Activated CD8-positive, alpha-beta memory T cell treated with anti-CD3 and anti-CD28 coated beads, Interleukin-2, amount 10 ng/mL, durations not matched to agents 7 days and 5 days (primary cell): ENCODE results near the gene DYSF. TPM values are rescaled to one million over a fixed set of nuclear protein-coding genes. Genes with fewer than 3 reads are reported as not detected.

ENCODE experiments used
- ATAC-seq: fragments of 150-1000 bp; cut with Tn5 transposase; one replicate; pipeline ENCODE4 v1.10.0; 2021; ENCODE audit warnings: moderate library complexity
- CTCF ChIA-PET: fragments of 350-600 bp; sonication (Branson Sonifier 250); formaldehyde crosslinking; loops from one replicate; lab custom pipeline; 2021; ENCODE audit warnings: antibody characterized with exemption; lab: Charles Lee
- DNase-seq: peaks from one replicate; pipeline ENCODE4 v3.0.0-alpha.2; 2020
- H3K27ac Mint-ChIP-seq: one replicate; pipeline ENCODE4 v1.8.0; 2021; ENCODE audit warnings: mild to moderate bottlenecking, mixed read lengths
- H3K27me3 Mint-ChIP-seq: one replicate; pipeline ENCODE4 v1.8.0; 2021; ENCODE audit warnings: mixed read lengths
- H3K36me3 Mint-ChIP-seq: one replicate; pipeline ENCODE4 v1.8.0; 2021; ENCODE audit warnings: mild to moderate bottlenecking, mixed read lengths
- H3K4me1 Mint-ChIP-seq: one replicate; pipeline ENCODE4 v1.8.0; 2021; ENCODE audit warnings: mixed read lengths
- H3K4me3 Mint-ChIP-seq: one replicate; pipeline ENCODE4 v1.8.0; 2021; ENCODE audit warnings: mild to moderate bottlenecking, moderate library complexity, mixed read lengths
- H3K9me3 Mint-ChIP-seq: one replicate; pipeline ENCODE4 v1.8.0; 2022; ENCODE audit warnings: low read depth, mixed read lengths
- total RNA-seq, 2 experiments: library from RNA; stranded (reverse); gene quantifications; one replicate each; pipeline ENCODE4 v1.2.3, GENCODE V29; 2021

DYSF gene
- total RNA-seq, 2 experiments from 2014 or later, result 7.3 to 8.9 TPM

DNA sequence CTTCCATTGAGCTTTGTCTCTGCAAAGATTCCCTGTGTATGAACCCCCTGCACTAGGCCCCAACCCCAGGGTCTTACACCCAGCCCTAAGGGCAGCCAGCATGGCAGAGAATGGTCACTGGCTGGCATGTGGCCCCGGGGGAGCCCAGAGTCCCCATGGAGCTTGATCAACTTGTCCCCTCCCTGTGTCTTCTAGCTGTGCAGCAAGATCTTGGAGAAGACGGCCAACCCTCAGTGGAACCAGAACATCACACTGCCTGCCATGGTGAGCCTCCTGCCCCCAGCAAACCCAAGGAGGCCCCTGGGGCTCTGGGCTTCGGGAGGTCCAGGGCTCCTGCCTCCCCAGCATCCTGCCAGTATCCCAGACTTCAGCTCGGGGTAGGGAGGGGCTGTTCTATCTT lies 81.5 kb downstream of the DYSF start:
- Mint-ChIP-seq H3K4me3 (no peak overlapping the region), H3K36me3 (no peaks in the 10 kb centered on the region), H3K9me3 (no peaks in the 10 kb centered on the region), H3K4me1 (peaks cover 20% of the 10 kb centered on the region), H3K27ac (no peak overlapping the region), H3K27me3 (peaks cover 4% of the 10 kb centered on the region)
- no peak for ATAC-seq
- no peak for DNase-seq
- CTCF ChIA-PET, result no interaction called here

DNA sequence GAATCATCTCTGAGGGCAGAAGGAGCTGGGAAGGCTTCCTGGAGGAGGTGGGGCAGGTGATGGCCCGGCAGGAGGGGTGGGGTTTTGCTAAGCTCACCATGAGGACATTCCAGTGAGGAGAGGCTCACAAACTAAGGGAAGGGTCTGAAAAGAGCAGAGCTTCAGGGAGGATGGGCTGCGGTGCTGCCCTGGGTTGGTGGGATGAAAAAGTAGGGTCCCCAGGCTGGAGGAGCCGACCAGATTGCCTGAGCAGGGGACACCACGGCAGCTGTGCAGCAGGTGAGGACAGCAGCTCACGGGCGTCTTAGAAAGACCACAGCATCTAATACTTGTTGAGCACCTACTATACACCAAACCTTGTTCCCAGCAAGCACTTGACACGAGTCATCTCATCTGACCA lies 82.2 kb downstream of the DYSF start:
- H3K27ac Mint-ChIP-seq, result no peak overlapping the region
- ATAC-seq, result no peak
- no peaks in the 10 kb centered on the region for H3K36me3 Mint-ChIP-seq
- CTCF ChIA-PET, result interaction anchor here (1.0 kb wide), 1 partner anchor 615 kb away, joined by 3 read pairs; no protein-coding TSS in a partner anchor
- no peaks in the 10 kb centered on the region for H3K9me3 Mint-ChIP-seq
- no peak overlapping the region for H3K4me3 Mint-ChIP-seq
- no peak for DNase-seq
- peaks cover 20% of the 10 kb centered on the region for H3K4me1 Mint-ChIP-seq
- H3K27me3 Mint-ChIP-seq, result peaks cover 4% of the 10 kb centered on the region

DNA sequence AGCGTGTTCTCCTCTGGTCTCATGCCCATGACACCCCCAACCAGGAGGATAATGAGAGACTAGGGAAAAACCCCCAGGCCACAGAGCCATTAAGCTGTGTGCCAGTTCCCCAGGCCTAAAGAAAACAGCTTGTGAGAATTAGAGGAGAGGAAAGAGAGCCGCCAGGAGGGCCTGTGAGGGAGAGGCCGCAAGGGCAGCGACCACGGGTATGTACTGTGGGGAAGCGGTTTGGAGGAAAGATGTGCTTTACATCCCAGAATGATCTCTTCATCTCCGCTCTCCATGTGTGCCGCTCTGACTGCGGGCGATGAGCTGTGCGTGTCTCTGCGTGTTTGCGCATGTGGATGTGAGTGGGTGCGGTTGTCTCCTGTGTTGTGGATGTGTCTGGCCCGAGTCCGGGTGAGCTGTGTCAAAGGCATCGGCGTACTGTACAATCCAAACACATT lies 82.9 kb downstream of the DYSF start:
- peaks cover 17% of the 10 kb centered on the region for H3K4me1 Mint-ChIP-seq
- no peak for DNase-seq
- H3K27ac Mint-ChIP-seq, result no peak overlapping the region
- no peak for ATAC-seq
- CTCF ChIA-PET, result interaction anchor here (0.7 to 1.0 kb wide), 2 partner anchors 9 to 614 kb away, joined by 3 to 4 read pairs; no protein-coding TSS in a partner anchor
- H3K27me3 Mint-ChIP-seq, result peaks cover 6% of the 10 kb centered on the region
- H3K4me3 Mint-ChIP-seq, result no peak overlapping the region
- no peaks in the 10 kb centered on the region for H3K36me3 Mint-ChIP-seq
- H3K9me3 Mint-ChIP-seq, result no peaks in the 10 kb centered on the region

- H3K27ac Mint-ChIP-seq, result peak overlapping the region; percentile 86
- DNase-seq, result no peak
- H3K36me3 Mint-ChIP-seq, result no peaks in the 10 kb centered on the region
- no peaks in the 10 kb centered on the region for H3K9me3 Mint-ChIP-seq
- peaks cover 13% of the 10 kb centered on the region for H3K4me1 Mint-ChIP-seq
- peaks cover 2% of the 10 kb centered on the region for H3K27me3 Mint-ChIP-seq
- CTCF ChIA-PET, result interaction anchor here (0.6 kb wide), 1 partner anchor 77 kb away, joined by 3 read pairs; no protein-coding TSS in a partner anchor
- H3K4me3 Mint-ChIP-seq, result no peak overlapping the region
- no peak for ATAC-seq
Observed at GRCh38 chr2:71538241-71538640, 84.9 kb downstream of the DYSF start.

DNA sequence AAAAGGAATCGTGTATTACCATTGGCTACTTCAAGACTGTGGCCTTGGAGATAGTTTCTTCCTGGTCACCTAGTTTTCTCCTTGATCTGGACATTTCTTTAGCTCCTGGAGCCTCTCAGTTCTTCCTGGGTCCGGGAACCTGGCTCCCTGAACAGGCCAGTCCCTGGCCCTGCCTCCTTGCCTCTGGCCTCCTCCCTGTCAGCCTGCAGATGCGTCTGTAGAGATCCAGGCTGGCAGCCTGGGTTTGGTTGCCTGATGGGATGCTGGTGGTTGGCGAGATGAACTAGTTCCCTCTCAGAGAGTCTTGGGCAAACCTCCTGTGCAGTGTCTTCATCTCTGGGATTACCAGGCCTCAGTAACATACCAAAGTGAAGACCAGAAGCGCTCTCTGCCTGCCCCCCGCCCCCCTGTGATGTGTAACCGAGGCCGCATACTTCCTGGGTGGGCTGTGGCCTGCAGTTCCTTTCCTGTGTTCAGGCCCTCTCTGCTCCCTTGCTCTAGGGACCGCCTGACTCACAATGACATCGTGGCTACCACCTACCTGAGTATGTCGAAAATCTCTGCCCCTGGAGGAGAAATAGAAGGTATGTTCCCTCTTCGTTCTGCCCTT lies 85.4 kb downstream of the DYSF start:
- CTCF ChIA-PET, result interaction anchor here (0.9 to 1.7 kb wide), 3 partner anchors 8 to 259 kb away, joined by 3 to 6 read pairs (median 5); no protein-coding TSS in a partner anchor
- ATAC-seq (peak; percentile 95), DNase-seq (peak; percentile 83)
- H3K4me3 Mint-ChIP-seq, result peak overlapping the region; percentile 58
- H3K36me3 Mint-ChIP-seq, result no peaks in the 10 kb centered on the region
- peaks cover 13% of the 10 kb centered on the region for H3K4me1 Mint-ChIP-seq
- H3K27me3 Mint-ChIP-seq, result peaks cover 2% of the 10 kb centered on the region
- no peaks in the 10 kb centered on the region for H3K9me3 Mint-ChIP-seq
- H3K27ac Mint-ChIP-seq, result peak overlapping the region; percentile 86

DNA sequence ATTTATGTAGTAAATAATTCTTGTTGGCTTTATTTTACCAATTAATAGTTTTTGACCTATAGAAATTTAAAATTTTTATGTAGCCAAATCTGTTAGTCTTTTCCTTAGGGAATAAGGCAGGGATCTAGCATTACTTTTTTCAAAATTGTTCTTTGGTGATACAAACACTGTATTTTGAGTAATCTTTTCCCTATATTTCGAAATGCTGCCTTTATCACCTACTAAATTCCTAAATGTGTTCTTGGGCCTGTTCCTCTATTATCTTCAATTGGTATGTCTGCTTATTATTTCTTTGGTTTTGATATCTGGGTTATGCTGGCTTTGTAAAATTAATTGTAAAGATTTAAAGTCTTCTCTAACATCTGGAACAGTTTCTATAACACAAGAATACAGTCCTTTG lies 87.5 kb downstream of the DYSF start:
- Mint-ChIP-seq H3K9me3 (no peaks in the 10 kb centered on the region), H3K36me3 (no peaks in the 10 kb centered on the region), H3K4me1 (peaks cover 24% of the 10 kb centered on the region), H3K4me3 (no peak overlapping the region), H3K27ac (no peak overlapping the region), H3K27me3 (peaks cover 5% of the 10 kb centered on the region)
- CTCF ChIA-PET, result no interaction called here
- ATAC-seq (no peak), DNase-seq (no peak)

DNA sequence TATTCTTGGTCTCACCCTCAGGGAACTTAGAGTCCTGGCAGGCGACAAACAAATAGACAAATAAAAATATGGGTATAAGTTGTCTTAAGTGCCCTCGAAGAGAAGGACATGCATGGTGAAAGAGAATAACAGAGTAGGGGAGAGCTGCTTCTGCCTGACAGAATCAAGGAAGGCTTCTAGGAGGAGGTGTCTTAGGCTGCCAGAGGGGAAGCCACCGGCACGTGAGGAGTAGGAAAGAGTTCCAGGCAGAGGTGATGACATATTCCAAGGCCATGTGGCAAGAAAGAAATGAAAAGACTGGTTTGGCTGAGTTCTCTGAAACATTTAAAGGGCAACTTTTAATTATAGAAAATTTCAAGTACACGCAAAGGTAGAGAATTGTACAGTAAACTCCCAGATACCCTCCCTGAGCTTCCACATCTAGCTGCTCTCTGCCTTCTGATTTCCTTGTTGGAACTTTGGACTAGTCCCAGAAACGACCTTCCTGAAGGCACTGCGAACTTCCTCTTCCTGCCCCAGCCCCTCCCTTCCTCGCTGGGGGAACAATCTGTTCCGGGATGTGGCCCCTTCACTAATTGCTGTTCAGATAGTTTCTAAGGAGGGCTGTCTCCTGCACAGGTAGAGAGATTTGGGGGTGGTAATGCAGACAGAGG lies 91.7 kb downstream of the DYSF start:
- CTCF ChIA-PET, result interaction anchor here (1.0 to 3.8 kb wide), 7 partner anchors 8 to 606 kb away, joined by 3 to 29 read pairs (median 4); no protein-coding TSS in a partner anchor
- Mint-ChIP-seq H3K27ac (peak overlapping the region; percentile 53), H3K27me3 (peaks cover 13% of the 10 kb centered on the region), H3K36me3 (no peaks in the 10 kb centered on the region), H3K4me3 (peak overlapping the region; percentile 57), H3K4me1 (peaks cover 13% of the 10 kb centered on the region), H3K9me3 (no peaks in the 10 kb centered on the region)
- no peak for DNase-seq
- no peak for ATAC-seq

DNA sequence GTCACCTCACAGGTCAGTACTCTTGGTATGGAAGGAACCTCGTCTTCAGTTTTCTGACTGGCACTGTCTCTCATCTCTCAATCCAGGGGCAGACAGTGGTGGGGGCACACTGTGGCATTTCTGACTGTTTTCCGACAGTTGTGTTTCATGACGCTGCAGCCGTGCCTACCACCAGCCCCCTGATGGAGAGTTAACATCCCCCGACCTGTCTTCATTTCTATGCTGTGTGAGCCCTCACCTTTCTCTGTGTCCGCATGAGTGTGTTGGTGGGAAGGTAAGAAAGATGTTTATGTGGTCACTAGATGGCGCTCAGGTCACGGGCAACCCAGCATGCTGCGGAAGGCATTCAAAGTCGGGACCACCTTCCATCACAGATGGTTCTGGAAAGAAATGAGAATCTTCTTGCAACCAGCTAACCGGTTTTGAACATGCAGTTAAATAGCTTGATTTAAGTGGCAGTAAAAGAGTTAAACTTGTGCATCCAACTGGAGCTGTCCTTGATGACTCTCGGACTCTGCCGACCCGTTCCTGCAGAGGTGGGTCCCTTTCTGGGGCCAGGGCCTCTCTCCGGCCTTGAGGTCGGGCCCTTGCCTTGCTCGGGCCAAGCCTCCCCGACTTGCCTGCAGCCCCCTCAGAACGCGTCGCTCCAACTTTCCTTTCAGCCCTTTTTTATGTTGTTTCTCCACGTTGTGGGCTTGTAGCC lies 92.4 kb downstream of the DYSF start:
- ATAC-seq, result peak; percentile 77
- peak; percentile 66 for DNase-seq
- peak overlapping the region; percentile 57 for H3K4me3 Mint-ChIP-seq
- H3K27ac Mint-ChIP-seq, result peak overlapping the region; percentile 8
- CTCF ChIA-PET, result interaction anchor here (0.6 to 3.8 kb wide), 12 partner anchors 9 to 1036 kb away, joined by 3 to 29 read pairs (median 3); no protein-coding TSS in a partner anchor
- H3K9me3 Mint-ChIP-seq, result no peaks in the 10 kb centered on the region
- H3K27me3 Mint-ChIP-seq, result peaks cover 13% of the 10 kb centered on the region
- H3K4me1 Mint-ChIP-seq, result peaks cover 13% of the 10 kb centered on the region
- H3K36me3 Mint-ChIP-seq, result no peaks in the 10 kb centered on the region

DNA sequence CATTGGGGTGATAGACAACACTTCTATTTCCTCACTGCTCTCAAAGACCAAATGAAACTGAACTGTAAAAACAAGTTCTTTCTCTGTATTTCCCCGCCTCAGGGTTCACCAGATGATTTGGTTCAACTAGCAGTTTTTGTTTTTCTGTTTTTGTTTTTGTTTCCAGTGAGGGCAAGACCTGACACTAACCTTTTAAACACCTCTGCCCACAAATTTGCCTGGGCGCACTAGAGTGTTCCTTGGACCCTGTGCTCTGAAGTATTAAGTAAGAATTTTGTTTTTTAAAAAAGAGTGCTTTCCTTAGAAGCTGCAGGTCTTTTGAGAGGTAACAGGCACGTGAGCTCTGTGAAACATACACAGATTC lies 92.9 kb downstream of the DYSF start:
- DNase-seq, result no peak
- Mint-ChIP-seq H3K4me1 (peaks cover 12% of the 10 kb centered on the region), H3K27ac (no peak overlapping the region), H3K36me3 (no peaks in the 10 kb centered on the region), H3K27me3 (peaks cover 10% of the 10 kb centered on the region), H3K9me3 (no peaks in the 10 kb centered on the region), H3K4me3 (no peak overlapping the region)
- CTCF ChIA-PET, result interaction anchor here (0.6 to 3.8 kb wide), 11 partner anchors 16 to 1036 kb away, joined by 3 to 29 read pairs (median 3); no protein-coding TSS in a partner anchor
- no peak for ATAC-seq

DNA sequence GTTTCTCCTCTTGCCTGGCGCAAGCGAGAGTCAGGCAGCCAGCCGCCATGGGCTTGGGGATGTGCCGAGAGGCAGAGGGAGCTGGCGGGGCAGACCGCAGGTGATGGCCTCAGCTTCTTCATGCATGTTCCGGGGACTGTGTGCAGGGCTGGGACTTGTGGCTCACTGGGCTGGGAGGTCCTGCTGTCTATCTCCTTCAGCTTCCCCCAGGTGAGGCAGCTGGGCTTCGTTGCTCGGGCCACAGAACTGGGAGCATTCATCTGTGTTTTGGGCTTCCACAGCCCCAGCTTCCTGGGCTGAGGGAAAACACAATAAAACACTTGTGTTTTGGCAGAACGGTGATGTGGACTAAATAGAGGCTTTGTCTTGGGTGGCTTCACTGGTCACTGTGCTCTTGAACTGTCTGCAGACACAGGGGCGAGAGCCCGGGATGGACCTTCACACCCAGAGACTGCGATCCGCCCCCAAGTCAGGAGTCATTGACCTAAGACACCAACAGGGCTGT lies 93.5 kb downstream of the DYSF start:
- Mint-ChIP-seq H3K27ac (no peak overlapping the region), H3K9me3 (no peaks in the 10 kb centered on the region)
- CTCF ChIA-PET, result interaction anchor here (0.9 to 3.8 kb wide), 6 partner anchors 17 to 604 kb away, joined by 3 to 29 read pairs (median 3); no protein-coding TSS in a partner anchor

GRCh38 chr2:71547616-71548285 lies 94.4 kb downstream of the DYSF start:
- CTCF ChIA-PET, result interaction anchor here (0.6 to 3.8 kb wide), 6 partner anchors 249 to 604 kb away, joined by 3 to 29 read pairs (median 6); no protein-coding TSS in a partner anchor
- no peak overlapping the region for H3K27ac Mint-ChIP-seq
- H3K9me3 Mint-ChIP-seq, result no peaks in the 10 kb centered on the region
- H3K4me3 Mint-ChIP-seq, result no peak overlapping the region
- DNase-seq (no peak), ATAC-seq (no peak)
- peaks cover 12% of the 10 kb centered on the region for H3K4me1 Mint-ChIP-seq
- H3K36me3 Mint-ChIP-seq, result no peaks in the 10 kb centered on the region
- peaks cover 10% of the 10 kb centered on the region for H3K27me3 Mint-ChIP-seq

More for the DNA sequence above, 93.5 kb downstream of the DYSF start:
- peaks cover 10% of the 10 kb centered on the region for H3K27me3 Mint-ChIP-seq
- peaks cover 12% of the 10 kb centered on the region for H3K4me1 Mint-ChIP-seq
- no peak overlapping the region for H3K4me3 Mint-ChIP-seq
- DNase-seq (no peak), ATAC-seq (no peak)
- no peaks in the 10 kb centered on the region for H3K36me3 Mint-ChIP-seq

DNA sequence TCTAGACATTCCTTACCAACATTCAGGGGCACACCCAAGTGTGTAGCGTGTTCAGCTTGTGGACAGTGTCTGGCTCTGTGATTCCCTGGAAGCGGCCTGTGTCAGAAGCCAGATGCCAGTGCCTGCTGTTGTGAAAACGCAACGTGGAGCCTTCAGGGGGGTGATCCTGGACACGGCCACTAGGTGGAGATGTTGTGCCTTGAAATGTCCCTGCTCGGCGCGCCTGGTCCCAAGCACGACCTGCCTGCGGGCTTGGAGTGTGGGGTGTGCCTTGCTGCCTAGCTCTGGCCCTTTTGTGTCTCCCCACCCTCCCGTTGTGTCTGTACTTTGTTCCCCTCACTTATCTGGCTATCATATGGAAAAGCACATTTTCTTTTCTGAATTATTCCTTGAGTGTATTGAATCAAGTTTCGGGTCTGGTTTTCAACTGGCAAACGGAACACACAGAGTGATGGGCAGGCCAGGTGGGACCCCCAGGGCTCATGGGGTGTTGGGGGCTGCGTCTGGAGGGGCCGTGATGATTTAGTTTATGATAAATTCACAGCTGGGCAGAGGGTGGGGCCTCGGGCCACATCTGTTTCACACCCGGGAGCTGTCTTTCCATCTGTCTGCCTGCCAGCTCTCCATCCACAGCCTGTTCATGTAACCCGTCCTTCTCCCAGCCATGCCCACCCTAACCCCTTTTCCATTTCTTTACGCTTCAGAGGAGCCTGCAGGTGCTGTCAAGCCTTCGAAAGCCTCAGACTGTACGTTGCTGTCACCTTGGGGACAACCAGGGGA lies 95.5 kb downstream of the DYSF start:
- CTCF ChIA-PET, result interaction anchor here (0.6 to 3.8 kb wide), 9 partner anchors 9 to 603 kb away, joined by 3 to 20 read pairs (median 3); no protein-coding TSS in a partner anchor
- DNase-seq (peak; percentile 72), ATAC-seq (peak; percentile 54)
- Mint-ChIP-seq H3K27ac (no peak overlapping the region), H3K4me1 (peaks cover 12% of the 10 kb centered on the region), H3K27me3 (peaks cover 10% of the 10 kb centered on the region), H3K9me3 (no peaks in the 10 kb centered on the region), H3K36me3 (no peaks in the 10 kb centered on the region), H3K4me3 (no peak overlapping the region)
